Progenitor cell of endocrine pancreas (in vitro differentiated cells): ENCODE data around the gene TLE2. TPM values are rescaled to one million over a fixed set of nuclear protein-coding genes. Genes with fewer than 3 reads are reported as not detected.

Experiments used
- DNase-seq: peaks from one replicate; pipeline ENCODE4 v3.0.0; 2021; ENCODE audit warnings: low spot score; ENCODE audit not compliant: unreplicated experiment
- H3K27ac Mint-ChIP-seq: 2 replicates; pipeline ENCODE4 v1.8.0; 2021; ENCODE audit warnings: mild to moderate bottlenecking, moderate library complexity, mixed read lengths
- H3K27me3 Mint-ChIP-seq: 2 replicates; pipeline ENCODE4 v1.8.0; 2021; ENCODE audit warnings: mixed read lengths
- H3K36me3 Mint-ChIP-seq: 2 replicates; pipeline ENCODE4 v1.8.0; 2022; ENCODE audit warnings: mixed read lengths; ENCODE audit not compliant: insufficient read depth
- H3K4me1 Mint-ChIP-seq: 2 replicates; pipeline ENCODE4 v1.8.0; 2021; ENCODE audit warnings: low read depth, mixed read lengths
- H3K4me3 Mint-ChIP-seq: 2 replicates; pipeline ENCODE4 v1.8.0; 2021; ENCODE audit warnings: low read depth, mild to moderate bottlenecking, moderate library complexity, mixed read lengths
- H3K9me3 Mint-ChIP-seq: 2 replicates; pipeline ENCODE4 v1.8.0; 2021; ENCODE audit warnings: low read depth, mixed read lengths
- total RNA-seq: library from RNA; stranded (reverse); gene quantifications from 2 replicates; pipeline ENCODE4 v1.2.1, GENCODE V29; 2021
- TF ChIP-seq, protein P1 (sequence below): fragments of 200-600 bp; sonication (generic); IDR thresholded peaks from one replicate; pipeline ENCODE4 v1.5.0; 2021; ENCODE audit warnings: antibody characterized with exemption, mild to moderate bottlenecking; ENCODE audit not compliant: unreplicated experiment

TLE2 gene
- total RNA-seq, 1 donor from 2014 or later: 160 TPM

DNA sequence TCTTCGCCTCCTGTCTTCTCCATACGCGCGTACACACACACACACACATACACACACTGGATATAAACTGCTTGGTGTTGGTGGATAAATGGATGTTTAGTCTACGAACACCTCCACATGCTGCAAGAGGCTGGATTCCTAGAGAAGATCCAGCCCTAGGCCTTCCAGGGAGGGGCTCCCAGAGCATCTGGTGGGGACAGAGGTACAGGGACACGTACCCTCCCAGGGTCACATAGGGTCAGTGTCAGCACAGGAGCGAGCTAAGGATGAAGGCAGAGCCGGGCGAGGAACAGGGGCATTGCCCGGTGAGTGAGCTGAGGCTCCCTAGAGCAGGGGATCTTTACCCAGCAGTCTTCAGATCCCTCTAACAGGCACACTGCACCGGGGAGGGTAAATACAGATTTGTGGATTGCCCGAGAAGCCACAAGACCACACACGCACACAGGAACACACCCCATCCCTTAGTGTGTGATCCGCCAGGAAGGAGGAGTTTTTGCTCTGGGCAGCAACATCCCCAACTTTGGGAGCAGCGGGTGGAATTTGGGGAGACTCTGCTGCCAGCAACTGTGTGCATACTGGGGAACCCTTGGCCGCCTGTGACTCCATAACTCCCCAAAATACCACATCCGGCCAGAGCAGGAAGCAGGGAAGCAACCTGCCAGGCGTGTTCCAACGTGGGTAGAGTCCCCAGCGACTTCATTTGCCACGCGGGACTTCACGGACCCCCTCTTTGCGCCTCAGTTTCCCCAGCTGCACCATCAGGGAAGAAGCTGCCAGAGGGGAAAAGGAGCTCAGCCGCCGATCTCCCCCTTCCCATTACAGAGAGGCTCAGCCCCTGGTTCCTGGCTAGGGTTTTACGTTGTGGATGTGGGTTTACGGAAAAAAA is 5.8 kb upstream of the TLE2 start:
- H3K36me3 Mint-ChIP-seq: no peaks in the 10 kb centered on the region

DNA sequence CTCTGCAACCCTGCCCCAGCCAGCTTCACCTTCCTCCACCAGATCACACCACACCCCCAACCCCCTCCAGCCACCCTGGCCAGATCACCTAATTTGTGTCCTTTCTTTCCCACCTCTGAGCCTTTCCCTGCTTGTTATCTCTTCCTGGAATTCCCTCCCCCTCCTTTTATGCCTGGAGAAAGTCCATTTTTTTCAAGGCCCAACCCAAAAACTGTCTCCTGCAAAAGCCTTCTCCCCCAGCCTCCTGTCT is 5.3 kb upstream of the TLE2 start:
- H3K27me3 Mint-ChIP-seq: no peaks in the 10 kb centered on the region
- peak overlapping the region; percentile 98 for H3K27ac Mint-ChIP-seq
- H3K9me3 Mint-ChIP-seq: no peaks in the 10 kb centered on the region
- TF ChIP-seq, protein P1, sequence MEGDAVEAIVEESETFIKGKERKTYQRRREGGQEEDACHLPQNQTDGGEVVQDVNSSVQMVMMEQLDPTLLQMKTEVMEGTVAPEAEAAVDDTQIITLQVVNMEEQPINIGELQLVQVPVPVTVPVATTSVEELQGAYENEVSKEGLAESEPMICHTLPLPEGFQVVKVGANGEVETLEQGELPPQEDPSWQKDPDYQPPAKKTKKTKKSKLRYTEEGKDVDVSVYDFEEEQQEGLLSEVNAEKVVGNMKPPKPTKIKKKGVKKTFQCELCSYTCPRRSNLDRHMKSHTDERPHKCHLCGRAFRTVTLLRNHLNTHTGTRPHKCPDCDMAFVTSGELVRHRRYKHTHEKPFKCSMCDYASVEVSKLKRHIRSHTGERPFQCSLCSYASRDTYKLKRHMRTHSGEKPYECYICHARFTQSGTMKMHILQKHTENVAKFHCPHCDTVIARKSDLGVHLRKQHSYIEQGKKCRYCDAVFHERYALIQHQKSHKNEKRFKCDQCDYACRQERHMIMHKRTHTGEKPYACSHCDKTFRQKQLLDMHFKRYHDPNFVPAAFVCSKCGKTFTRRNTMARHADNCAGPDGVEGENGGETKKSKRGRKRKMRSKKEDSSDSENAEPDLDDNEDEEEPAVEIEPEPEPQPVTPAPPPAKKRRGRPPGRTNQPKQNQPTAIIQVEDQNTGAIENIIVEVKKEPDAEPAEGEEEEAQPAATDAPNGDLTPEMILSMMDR: no peak
- peaks cover 34% of the 10 kb centered on the region for H3K4me1 Mint-ChIP-seq
- peak overlapping the region; percentile 83 for H3K4me3 Mint-ChIP-seq
- DNase-seq: no peak
- H3K36me3 Mint-ChIP-seq: no peaks in the 10 kb centered on the region

More for the DNA sequence above, 5.8 kb upstream of the TLE2 start:
- TF ChIP-seq, protein P1: no peak
- Mint-ChIP-seq H3K9me3 (no peaks in the 10 kb centered on the region), H3K4me1 (peaks cover 38% of the 10 kb centered on the region), H3K27ac (peak overlapping the region; percentile 98), H3K27me3 (no peaks in the 10 kb centered on the region), H3K4me3 (peak overlapping the region; percentile 83)
- DNase-seq: no peak

DNA sequence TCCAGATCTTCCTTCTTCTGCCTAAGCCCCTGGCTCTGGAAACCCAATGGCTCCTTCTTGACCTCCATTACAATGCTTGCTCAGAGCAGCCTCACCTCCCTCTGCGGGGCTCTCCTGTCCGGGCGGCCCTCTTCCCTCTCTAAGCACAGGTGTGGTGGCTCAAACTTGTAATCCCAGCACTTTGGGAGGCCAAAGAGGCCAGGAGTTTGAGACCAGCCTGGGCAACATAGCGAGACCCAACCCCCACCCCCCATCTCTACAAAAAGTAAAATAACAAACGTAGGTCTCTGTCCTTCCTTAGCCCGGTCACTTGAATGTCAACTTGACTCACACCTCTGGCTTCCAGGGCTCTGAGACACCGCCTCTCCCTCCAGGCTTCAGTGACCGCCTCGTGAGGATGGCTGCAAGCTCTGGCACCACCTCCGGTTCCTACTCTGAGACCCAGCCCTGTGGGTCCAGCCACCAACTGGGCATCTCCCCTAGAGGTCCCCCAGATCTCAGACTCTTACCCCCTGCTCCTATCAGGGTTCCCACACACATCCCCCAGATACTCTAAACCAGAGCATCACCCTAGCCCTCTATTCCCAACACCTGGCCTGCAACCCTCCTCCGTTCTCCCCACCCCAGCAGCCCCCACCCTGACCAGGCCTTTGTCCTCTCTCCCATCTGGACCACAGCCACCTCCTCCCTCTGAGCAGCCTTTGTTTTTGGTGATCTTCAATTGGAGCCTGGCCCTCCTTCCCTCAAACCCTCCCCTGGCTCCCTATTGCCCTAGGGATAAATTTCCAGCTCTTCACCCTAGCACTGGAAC is 4.7 kb upstream of the TLE2 start:
- Mint-ChIP-seq H3K27ac (peak overlapping the region; percentile 98), H3K27me3 (no peaks in the 10 kb centered on the region), H3K4me3 (peak overlapping the region; percentile 83), H3K36me3 (no peaks in the 10 kb centered on the region), H3K9me3 (no peaks in the 10 kb centered on the region), H3K4me1 (peaks cover 34% of the 10 kb centered on the region)
- TF ChIP-seq, protein P1: no peak
- no peak for DNase-seq

DNA sequence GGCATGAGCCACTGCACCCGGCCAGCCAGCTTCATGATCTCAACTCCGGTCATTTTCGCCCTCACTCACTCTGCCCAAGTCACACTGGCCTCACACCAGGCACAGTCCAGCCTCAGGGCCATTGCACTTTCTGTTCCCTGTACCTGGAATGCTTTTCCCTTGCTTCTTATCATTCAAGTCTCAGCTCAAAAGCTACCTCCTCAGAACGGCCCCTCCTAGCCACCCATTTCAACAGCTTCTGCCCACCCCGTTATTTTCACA is 2.5 kb upstream of the TLE2 start:
- TF ChIP-seq, protein P1: no peak
- Mint-ChIP-seq H3K27me3 (no peaks in the 10 kb centered on the region), H3K4me3 (peak overlapping the region; percentile 25), H3K4me1 (peaks cover 37% of the 10 kb centered on the region), H3K36me3 (no peaks in the 10 kb centered on the region), H3K9me3 (no peaks in the 10 kb centered on the region), H3K27ac (peak overlapping the region; percentile 77)
- DNase-seq: no peak

DNA sequence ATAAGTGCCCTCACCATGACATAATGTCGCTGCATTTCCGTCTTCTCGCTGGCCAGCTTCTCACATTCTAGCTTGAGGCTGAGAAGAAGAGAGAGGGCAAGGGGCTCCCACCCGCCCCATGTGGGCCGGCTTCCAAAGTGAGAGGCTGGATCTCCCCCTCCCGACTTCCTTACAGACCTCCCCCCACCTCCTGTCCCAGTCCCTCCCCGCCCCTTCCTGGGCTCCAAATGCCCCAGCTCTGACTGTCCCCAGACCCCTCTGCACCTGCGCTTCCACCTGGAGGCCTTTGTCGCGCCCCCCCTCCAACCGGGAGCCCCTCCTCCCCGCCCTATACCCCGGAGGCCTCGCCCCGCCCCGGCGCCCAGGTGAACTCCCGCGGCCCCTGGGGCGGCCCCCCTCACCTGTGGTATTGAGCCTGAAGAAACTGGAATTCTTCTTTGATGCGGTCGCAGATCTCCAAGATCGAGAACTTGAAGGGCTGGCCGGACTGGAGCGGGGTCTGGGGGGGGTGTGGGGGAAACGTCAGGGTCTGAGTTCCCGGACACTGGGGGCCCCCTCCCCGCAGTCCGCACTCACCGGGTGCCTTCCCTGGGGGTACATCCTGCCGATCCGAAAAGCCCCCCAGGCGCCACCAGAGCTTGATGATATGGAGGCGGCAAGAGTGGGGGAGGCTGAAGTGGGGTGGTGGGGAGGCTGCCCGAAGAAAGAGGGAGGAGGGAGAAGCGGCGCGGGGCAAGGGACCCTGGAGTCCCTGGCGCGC is 595 bp downstream of the TLE2 start:
- H3K9me3 Mint-ChIP-seq: no peaks in the 10 kb centered on the region
- no peaks in the 10 kb centered on the region for H3K27me3 Mint-ChIP-seq
- peak overlapping the region; percentile 84 for H3K27ac Mint-ChIP-seq
- TF ChIP-seq, protein P1: no peak
- peaks cover 29% of the 10 kb centered on the region for H3K4me1 Mint-ChIP-seq
- H3K4me3 Mint-ChIP-seq: peak overlapping the region; percentile 73
- peak; percentile 65 for DNase-seq
- no peaks in the 10 kb centered on the region for H3K36me3 Mint-ChIP-seq
